H9 (cell line): ENCODE data around the gene WDR27. TPM values are rescaled to one million over a fixed set of nuclear protein-coding genes. Genes with fewer than 3 reads are reported as not detected.

Experiments used
- DNase-seq: peaks from one replicate; pipeline ENCODE4 v3.0.0-alpha.2; 2017
- H2AFZ ChIP-seq: one replicate; pipeline ENCODE4 v1.6.1; 2013; ENCODE audit warnings: mild to moderate bottlenecking, low read length, control low read depth, moderate library complexity
- H2AK5ac ChIP-seq: 2 replicates; pipeline ENCODE4 v1.6.1; 2013; ENCODE audit warnings: low read length, control low read depth, mixed read lengths; ENCODE audit not compliant: insufficient read length
- H2BK120ac ChIP-seq: one replicate; pipeline ENCODE4 v1.6.1; 2013; ENCODE audit warnings: low read depth, mild to moderate bottlenecking, low read length, control low read depth, inconsistent platforms; ENCODE audit not compliant: poor library complexity, severe bottlenecking
- H2BK12ac ChIP-seq: 2 replicates; pipeline ENCODE4 v1.6.1; 2013; ENCODE audit warnings: low read length, control low read depth, mixed read lengths, low read depth; ENCODE audit not compliant: insufficient read length
- H2BK15ac ChIP-seq: 2 replicates; pipeline ENCODE4 v1.6.1; 2013; ENCODE audit warnings: low read depth, low read length, control low read depth
- H2BK20ac ChIP-seq: one replicate; pipeline ENCODE4 v1.6.1; 2013; ENCODE audit warnings: low read depth, mild to moderate bottlenecking, low read length, control low read depth, inconsistent platforms; ENCODE audit not compliant: poor library complexity, severe bottlenecking
- H2BK5ac ChIP-seq: 2 replicates; pipeline ENCODE4 v1.6.1; 2013; ENCODE audit warnings: low read length, control low read depth, mixed read lengths; ENCODE audit not compliant: insufficient read length
- H3K14ac ChIP-seq: 2 replicates; pipeline ENCODE4 v1.6.1; 2013; ENCODE audit warnings: low read length, control low read depth; ENCODE audit not compliant: insufficient read depth
- H3K18ac ChIP-seq: 2 replicates; pipeline ENCODE4 v1.6.1; 2013; ENCODE audit warnings: low read depth, mild to moderate bottlenecking, mixed read lengths, low read length, control low read depth; ENCODE audit not compliant: insufficient read length
- H3K23ac ChIP-seq: 2 replicates; pipeline ENCODE4 v1.6.1; 2013; ENCODE audit warnings: low read length, control low read depth, mixed read lengths, low read depth; ENCODE audit not compliant: insufficient read length
- H3K23me2 ChIP-seq: 2 replicates; pipeline ENCODE4 v1.6.1; 2013; ENCODE audit warnings: low read depth, mild to moderate bottlenecking, mixed read lengths, low read length, control low read depth; ENCODE audit not compliant: insufficient read length, poor library complexity, severe bottlenecking
- H3K27ac ChIP-seq: 2 replicates; pipeline ENCODE4 v1.5.1; 2013; ENCODE audit warnings: low read length, control low read depth, mixed read lengths, low read depth; ENCODE audit not compliant: insufficient read length
- H3K27me3 ChIP-seq: 2 replicates; pipeline ENCODE4 v1.6.1; 2013; ENCODE audit warnings: low read length, control low read depth, inconsistent platforms; ENCODE audit not compliant: insufficient read depth
- H3K4ac ChIP-seq: 2 replicates; pipeline ENCODE4 v1.6.1; 2013; ENCODE audit warnings: low read depth, mild to moderate bottlenecking, control low read depth, inconsistent platforms, low read length, moderate library complexity
- H3K4me1 ChIP-seq: 2 replicates; pipeline ENCODE4 v1.6.1; 2013; ENCODE audit warnings: low read length, control low read depth, inconsistent platforms; ENCODE audit not compliant: insufficient read depth
- H3K4me2 ChIP-seq: 2 replicates; pipeline ENCODE4 v1.6.1; 2013; ENCODE audit warnings: low read length, control low read depth, mixed read lengths; ENCODE audit not compliant: insufficient read length, insufficient read depth
- H3K56ac ChIP-seq: 2 replicates; pipeline ENCODE4 v1.6.1; 2013; ENCODE audit warnings: low read depth, mild to moderate bottlenecking, mixed read lengths, low read length, control low read depth; ENCODE audit not compliant: insufficient read length
- H3K79me1 ChIP-seq: 2 replicates; pipeline ENCODE4 v1.6.1; 2013; ENCODE audit warnings: low read depth, mild to moderate bottlenecking, moderate library complexity, low read length, control low read depth, inconsistent platforms; ENCODE audit not compliant: insufficient read depth, poor library complexity, severe bottlenecking
- H3K79me2 ChIP-seq: 2 replicates; pipeline ENCODE4 v1.6.1; 2013; ENCODE audit warnings: low read length, control low read depth, inconsistent platforms; ENCODE audit not compliant: insufficient read depth
- H3K9ac ChIP-seq: 2 replicates; pipeline ENCODE4 v1.6.1; 2013; ENCODE audit warnings: low read length, control low read depth, mixed read lengths; ENCODE audit not compliant: insufficient read length; ENCODE audit errors: extremely low read depth
- H3K9me3 ChIP-seq: one replicate; pipeline ENCODE4 v1.6.1; 2013; ENCODE audit warnings: low read depth, low read length, inconsistent platforms; ENCODE audit not compliant: control insufficient read depth
- H3T11ph ChIP-seq: one replicate; pipeline ENCODE4 v1.6.1; 2013; ENCODE audit warnings: mild to moderate bottlenecking, low read length, control low read depth, inconsistent platforms
- H4K20me1 ChIP-seq: one replicate; pipeline ENCODE4 v1.6.1; 2013; ENCODE audit not compliant: control insufficient read depth, insufficient read length, insufficient read depth
- H4K5ac ChIP-seq: 2 replicates; pipeline ENCODE4 v1.6.1; 2013; ENCODE audit warnings: low read depth, mild to moderate bottlenecking, mixed read lengths, low read length, control low read depth; ENCODE audit not compliant: insufficient read length
- H4K8ac ChIP-seq: replicated peaks from 2 replicates; pipeline ENCODE4 v1.6.1; 2013; ENCODE audit warnings: low read length, control low read depth, mixed read lengths, low read depth; ENCODE audit not compliant: insufficient read length
- H4K91ac ChIP-seq: 2 replicates; pipeline ENCODE4 v1.6.1; 2013; ENCODE audit warnings: low read depth, mild to moderate bottlenecking, moderate library complexity, mixed read lengths, low read length, control low read depth; ENCODE audit not compliant: insufficient read length
- H3K27ac Mint-ChIP-seq, 3 experiments: 2 replicates in 2 of 3; 3 replicates in 1 of 3; pipeline ENCODE4 v1.8.0; 2020 to 2021; ENCODE audit warnings: mixed read lengths in 3 of 3, mild to moderate bottlenecking in 1 of 3, moderate library complexity in 1 of 3
- H3K27me3 Mint-ChIP-seq: 2 replicates; pipeline ENCODE4 v1.8.0; 2021; ENCODE audit warnings: low read depth, mild to moderate bottlenecking, moderate library complexity, mixed read lengths
- H3K36me3 Mint-ChIP-seq, 3 experiments: 2 replicates in 2 of 3; 3 replicates in 1 of 3; pipeline ENCODE4 v1.8.0; 2020 to 2021; ENCODE audit warnings: low read depth in 3 of 3, mixed read lengths in 3 of 3; ENCODE audit not compliant: insufficient read depth in 1 of 3
- H3K4me1 Mint-ChIP-seq, 2 experiments: 2 replicates each; pipeline ENCODE4 v1.8.0; 2020; ENCODE audit warnings: mixed read lengths in 2 of 2
- H3K4me3 Mint-ChIP-seq, 2 experiments: 2 replicates in 1 of 2; 3 replicates in 1 of 2; pipeline ENCODE4 v1.8.0; 2020 to 2021; ENCODE audit warnings: mild to moderate bottlenecking in 2 of 2, mixed read lengths in 2 of 2, moderate library complexity in 1 of 2
- H3K9me3 Mint-ChIP-seq, 2 experiments: 2 replicates in 1 of 2; 3 replicates in 1 of 2; pipeline ENCODE4 v1.8.0; 2020; ENCODE audit warnings: mild to moderate bottlenecking in 2 of 2, mixed read lengths in 2 of 2, moderate library complexity in 1 of 2
- CTCF ChIP-seq: fragments of 200-600 bp; sonication (generic); conservative IDR thresholded peaks from 3 replicates; pipeline ENCODE4 v1.8.0; 2021; ENCODE audit warnings: antibody characterized with exemption, mild to moderate bottlenecking
- whole genome bisulfite sequencing: extraction: QIAGEN DNeasy Blood & Tissue Kit; methylation state at CpG from one replicate; pipeline ENCODE4 v1.1.7; 2013; ENCODE audit warnings: missing lambda C conversion rate, low lambda C conversion rate, mixed read lengths; ENCODE audit not compliant: insufficient read length; ENCODE audit errors: extremely low coverage; 5-methylcytosine and 5-hydroxymethylcytosine counted together
- total RNA-seq: library from RNA; stranded (reverse); gene quantifications from 2 replicates; pipeline ENCODE4 v1.2.1, GENCODE V29; 2021

The WDR27 gene
- total RNA-seq, 1 experiment from 2014 or later: 48.7 TPM

- no peak for DNase-seq
- H3K4me2 ChIP-seq: no peak overlapping the region
- no peak overlapping the region for H3K9ac ChIP-seq
- no peak for TF ChIP-seq CTCF
- H2BK15ac ChIP-seq: no peak overlapping the region
- Mint-ChIP-seq H3K27ac (no peak overlapping the region), H3K9me3 (peaks cover 2 to 3% of the 10 kb centered on the region in 2 experiments; a peak in 2 of 5 replicates), H3K4me3 (no peak overlapping the region), H3K27me3 (no peaks in the 10 kb centered on the region; the same call in 1 of the 2 replicates), H3K4me1 (peaks cover 5 to 7% of the 10 kb centered on the region in 2 experiments; a peak in 2 of 4 replicates), H3K36me3 (no peaks in the 10 kb centered on the region)
- no CpG with 5 or more reads among the region's 5 CpGs for WGBS
- H2BK20ac ChIP-seq: no peak overlapping the region
- no peak overlapping the region for H3K4ac ChIP-seq
- H4K91ac ChIP-seq: no peak overlapping the region
- no peaks in the 10 kb centered on the region for H4K20me1 ChIP-seq
- no peak overlapping the region for H3K14ac ChIP-seq
- H3K23me2 ChIP-seq: no peaks in the 10 kb centered on the region
- H2AFZ ChIP-seq: no peak overlapping the region
- no peak overlapping the region for H4K8ac ChIP-seq
- no peak overlapping the region for H3T11ph ChIP-seq
- H3K9me3 ChIP-seq: no peaks in the 10 kb centered on the region
- H3K27ac ChIP-seq: no peak overlapping the region
- H4K5ac ChIP-seq: no peak overlapping the region
- no peaks in the 10 kb centered on the region; the same call in 1 of the 2 replicates for H3K79me2 ChIP-seq
- H3K27me3 ChIP-seq: no peaks in the 10 kb centered on the region
- no peak overlapping the region for H3K56ac ChIP-seq
- no peaks in the 10 kb centered on the region for H3K4me1 ChIP-seq
- H3K23ac ChIP-seq: no peak overlapping the region
- H2BK120ac ChIP-seq: no peak overlapping the region
- no peak overlapping the region for H2AK5ac ChIP-seq
- H3K18ac ChIP-seq: no peak overlapping the region
- no peak overlapping the region for H2BK12ac ChIP-seq
- no peaks in the 10 kb centered on the region for H3K79me1 ChIP-seq
- no peak overlapping the region for H2BK5ac ChIP-seq
These were observed 260.5 kb downstream of the WDR27 start for GRCh38 chr6:169441292-169441691.
